Psoas muscle (tissue), 8 donors: Measurements from ENCODE around the gene AP2A1. TPM values are rescaled to one million over a fixed set of nuclear protein-coding genes. Genes with fewer than 3 reads are reported as not detected.

ENCODE experiments used
- ATAC-seq, 4 donors: fragments of 200-7000 bp; cut with Tn5 transposase; one replicate each; pipeline ENCODE4 v1.9.1; 2020; ENCODE audit warnings: moderate library complexity in 3 of 4, mild to moderate bottlenecking in 2 of 4
- DNase-seq, 2 donors: peaks; one replicate each; pipeline ENCODE4 v3.0.0-alpha.2; 2020
- H3K27ac ChIP-seq: fragments of 200-600 bp; one replicate; pipeline ENCODE4 v1.8.0; 2022
- H3K27me3 ChIP-seq, 3 donors: fragments of 200-600 bp in 1 of 3; one replicate each; pipeline versions ENCODE4 v1.6.1 to v1.8.0; 2013 to 2022; ENCODE audit warnings: low read length in 2 of 3, mild to moderate bottlenecking in 2 of 3, moderate library complexity in 1 of 3; ENCODE audit not compliant: insufficient read depth in 3 of 3
- H3K36me3 ChIP-seq, 2 donors: fragments of 200-600 bp in 1 of 2; one replicate each; pipeline versions ENCODE4 v1.6.1 to v1.8.0; 2013 to 2022; ENCODE audit warnings: low read depth in 1 of 2, mild to moderate bottlenecking in 1 of 2, moderate library complexity in 1 of 2; ENCODE audit not compliant: insufficient read depth in 1 of 2
- H3K4me1 ChIP-seq: fragments of 200-600 bp; one replicate; pipeline ENCODE4 v1.8.0; 2022
- H3K4me3 ChIP-seq: fragments of 200-600 bp; one replicate; pipeline ENCODE4 v1.8.0; 2022; ENCODE audit warnings: mild to moderate bottlenecking
- H3K9me3 ChIP-seq: fragments of 200-600 bp; one replicate; pipeline ENCODE4 v1.8.0; 2022
- WGBS, 3 donors: extraction: QIAGEN DNeasy Blood & Tissue Kit; methylation state at CpG; one replicate each; pipeline versions ENCODE4 v1.1.6 to v1.1.7; 2013; 5-methylcytosine and 5-hydroxymethylcytosine counted together
- intact Hi-C, 2 donors: fragments of 100-400 bp; cut with DNase I; formaldehyde crosslinking; loops; one replicate each; pipeline versions ENCODE4 v1.11.0 to v1.14.2; 2022
- polyA plus RNA-seq, 3 donors: library from polyadenylated mRNA; stranded (reverse); fragments of 200-250 nt; gene quantifications; one replicate each; pipeline ENCODE4 v1.2.3, GENCODE V29; 2013
- total RNA-seq, 4 donors: library from RNA; stranded (reverse); fragmentation: NEBNext Ultra II Directional in 2 of 4; extraction: Animal tissue kit (Norgen Biotek cat#: 25700) in 2 of 4; gene quantifications; one replicate each; pipeline versions ENCODE4 v1.2.1 to v1.2.4, GENCODE V29; 2021 to 2023
- TF ChIP-seq, protein P1 (sequence below): fragments of 200-600 bp; IDR thresholded peaks from one replicate; pipeline ENCODE4 v1.8.0; 2022; ENCODE audit warnings: antibody characterized with exemption
- donor health status: healthy with polysubstance abuse.
- donor health status: DM: no; HTN: no; CAD: no; lungs with moderate emphysema.
- donor health status: Bipolar disorder and iron deficiency.
- donor health status: healthy.
- donor health status: DM: yes; HTN: yes; CAD: no.
- donor health status: DM: no; HTN: no; CAD: no.
- donor health status: DM: no; HTN: no; CAD: no.
- donor health status: DM: yes; HTN: yes; CAD: no.

The AP2A1 gene
- total and polyA plus RNA-seq, 7 donors, result 58.2 to 102 (median 81.0) TPM

DNA sequence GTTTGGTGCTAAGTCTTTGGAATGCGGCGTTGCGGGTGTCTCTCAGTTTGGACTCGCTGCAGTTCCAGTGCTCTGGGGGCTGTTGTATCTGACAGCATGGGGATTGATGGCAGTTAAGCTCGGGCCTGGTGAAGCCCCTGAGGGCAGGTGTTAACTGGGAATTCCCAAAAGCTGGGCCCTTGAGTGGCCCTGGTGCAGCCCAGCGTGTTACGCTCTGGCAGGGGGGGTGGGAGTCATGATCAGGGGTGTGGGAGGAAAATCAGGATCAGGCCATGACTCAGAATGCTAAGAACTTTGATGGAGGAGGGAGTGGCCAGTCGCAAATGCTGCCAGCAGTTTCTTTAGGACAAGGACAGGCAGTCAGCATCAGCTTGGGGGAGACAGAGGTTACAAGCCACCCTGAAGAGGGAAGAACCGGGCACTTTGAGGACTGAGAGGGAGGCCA lies 19.6 kb downstream of the AP2A1 start:
- H3K27me3 ChIP-seq, result no peaks in the 10 kb centered on the region
- ATAC-seq, result peak in 3 of 4 donors; percentile 40 to 77 (median 57)
- H3K36me3 ChIP-seq, result peaks cover 3 to 66% of the 10 kb centered on the region in 2 donors
- WGBS, 3 donors, result 52 to 69% (median 60%) methylated on average over 9 of the region's 9 CpGs
- intact Hi-C loops, result no loop called here
- TF ChIP-seq, protein P1, sequence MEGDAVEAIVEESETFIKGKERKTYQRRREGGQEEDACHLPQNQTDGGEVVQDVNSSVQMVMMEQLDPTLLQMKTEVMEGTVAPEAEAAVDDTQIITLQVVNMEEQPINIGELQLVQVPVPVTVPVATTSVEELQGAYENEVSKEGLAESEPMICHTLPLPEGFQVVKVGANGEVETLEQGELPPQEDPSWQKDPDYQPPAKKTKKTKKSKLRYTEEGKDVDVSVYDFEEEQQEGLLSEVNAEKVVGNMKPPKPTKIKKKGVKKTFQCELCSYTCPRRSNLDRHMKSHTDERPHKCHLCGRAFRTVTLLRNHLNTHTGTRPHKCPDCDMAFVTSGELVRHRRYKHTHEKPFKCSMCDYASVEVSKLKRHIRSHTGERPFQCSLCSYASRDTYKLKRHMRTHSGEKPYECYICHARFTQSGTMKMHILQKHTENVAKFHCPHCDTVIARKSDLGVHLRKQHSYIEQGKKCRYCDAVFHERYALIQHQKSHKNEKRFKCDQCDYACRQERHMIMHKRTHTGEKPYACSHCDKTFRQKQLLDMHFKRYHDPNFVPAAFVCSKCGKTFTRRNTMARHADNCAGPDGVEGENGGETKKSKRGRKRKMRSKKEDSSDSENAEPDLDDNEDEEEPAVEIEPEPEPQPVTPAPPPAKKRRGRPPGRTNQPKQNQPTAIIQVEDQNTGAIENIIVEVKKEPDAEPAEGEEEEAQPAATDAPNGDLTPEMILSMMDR, result no peak
- no peak for DNase-seq
- H3K27ac ChIP-seq, result no peak overlapping the region
- no peaks in the 10 kb centered on the region for H3K9me3 ChIP-seq
- H3K4me3 ChIP-seq, result no peak overlapping the region
- no peaks in the 10 kb centered on the region for H3K4me1 ChIP-seq

- TF ChIP-seq, protein P1, result no peak
These were observed 20.9 kb downstream of the AP2A1 start for GRCh38 chr19:49787746-49788145.

DNA sequence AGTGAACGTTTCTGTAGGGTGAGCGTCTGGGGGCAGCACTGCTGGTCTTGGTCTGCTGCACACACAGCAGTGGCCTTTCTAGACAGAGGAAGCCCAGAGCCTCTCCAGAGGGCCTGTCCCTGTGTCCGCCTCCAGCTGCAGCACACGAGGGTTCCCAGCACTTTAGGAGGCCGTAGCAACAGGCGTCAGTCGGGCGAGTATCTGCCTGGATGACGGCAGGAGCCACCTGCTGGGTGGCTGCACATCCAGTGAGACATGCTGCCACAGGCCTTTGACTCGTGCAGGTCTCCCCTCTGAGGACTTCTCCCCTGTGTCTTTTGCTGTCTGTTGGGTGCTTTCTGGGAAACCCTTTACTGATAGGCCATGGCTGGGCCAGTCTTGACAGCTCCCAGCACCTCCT lies 22.1 kb downstream of the AP2A1 start:
- no peak overlapping the region for H3K27ac ChIP-seq
- TF ChIP-seq, protein P1, result no peak
- intact Hi-C loops, result no loop called here
- peaks cover 3 to 69% of the 10 kb centered on the region in 2 donors for H3K36me3 ChIP-seq
- H3K4me3 ChIP-seq, result no peak overlapping the region
- WGBS, 3 donors, result 81 to 85% (median 81%) methylated on average over 10 of the region's 10 CpGs
- no peaks in the 10 kb centered on the region for H3K27me3 ChIP-seq
- H3K4me1 ChIP-seq, result no peaks in the 10 kb centered on the region
- DNase-seq, result no peak
- ATAC-seq, result no peak
- H3K9me3 ChIP-seq, result no peaks in the 10 kb centered on the region

More at GRCh38 chr19:49787746-49788145, 20.9 kb downstream of the AP2A1 start:
- Histone ChIP-seq H3K27ac (no peak overlapping the region), H3K27me3 (no peaks in the 10 kb centered on the region), H3K9me3 (no peaks in the 10 kb centered on the region), H3K4me3 (no peak overlapping the region), H3K36me3 (peaks cover 3 to 69% of the 10 kb centered on the region in 2 donors), H3K4me1 (no peaks in the 10 kb centered on the region)
- WGBS, 3 donors, result 93 to 95% (median 95%) methylated on average over 5 of the region's 5 CpGs
- DNase-seq, result no peak
- ATAC-seq, result no peak
- intact Hi-C loops, result no loop called here

DNA sequence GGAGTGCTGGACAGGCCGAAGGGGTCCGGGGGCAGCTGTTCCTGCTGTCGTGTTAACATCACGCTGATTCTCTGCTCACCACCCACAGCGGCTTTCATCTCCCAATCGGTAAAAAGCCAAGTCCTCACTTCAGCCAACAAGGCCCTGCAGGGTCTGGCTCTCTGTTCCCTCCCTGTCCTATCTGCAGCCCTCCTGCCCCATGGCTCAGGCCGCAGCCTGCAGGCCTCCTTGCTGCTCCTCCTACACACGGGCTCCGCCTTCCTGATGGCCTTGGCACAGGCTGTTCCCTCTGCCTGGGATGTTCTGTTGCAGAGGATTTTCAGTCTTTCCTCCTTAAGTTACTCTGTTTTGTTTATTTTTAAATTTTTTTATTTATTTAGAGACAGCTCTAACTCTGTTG lies 24.1 kb downstream of the AP2A1 start:
- Histone ChIP-seq H3K4me3 (no peak overlapping the region), H3K9me3 (no peaks in the 10 kb centered on the region), H3K27ac (no peak overlapping the region), H3K36me3 (peaks cover 3 to 73% of the 10 kb centered on the region in 2 donors), H3K4me1 (no peaks in the 10 kb centered on the region), H3K27me3 (no peaks in the 10 kb centered on the region)
- DNase-seq (peak; percentile 41 to 59), ATAC-seq (no peak)
- intact Hi-C loops, result no loop called here
- 56 to 68% (median 61%) methylated on average over 9 of the region's 9 CpGs for WGBS, 3 donors
- TF ChIP-seq, protein P1, result no peak

GRCh38 chr19:49791776-49792445 lies 25.1 kb downstream of the AP2A1 start:
- no peak for DNase-seq
- no peak for ATAC-seq
- no peak overlapping the region for H3K27ac ChIP-seq
- H3K27me3 ChIP-seq, result no peaks in the 10 kb centered on the region
- TF ChIP-seq, protein P1, result no peak
- WGBS, 3 donors, result 95 to 96% (median 96%) methylated on average over 12 to 26 of the region's 26 CpGs
- H3K4me1 ChIP-seq, result no peaks in the 10 kb centered on the region
- intact Hi-C loops, result no loop called here
- H3K36me3 ChIP-seq, result peaks cover 3 to 82% of the 10 kb centered on the region in 2 donors
- H3K4me3 ChIP-seq, result no peak overlapping the region
- no peaks in the 10 kb centered on the region for H3K9me3 ChIP-seq
